K562 (cell line): ENCODE measurements around the gene UQCRH. TPM values are rescaled to one million over a fixed set of nuclear protein-coding genes. Genes with fewer than 3 reads are reported as not detected.
A peak's percentile ranks its signal among the peaks of the same experiment; 100 is the strongest.

Experiments
- ATAC-seq: fragments of 200-7000 bp; cut with Tn5 transposase; 3 replicates; pipeline ENCODE4 v1.9.1; 2020; ENCODE audit warnings: moderate library complexity
- BruUV-seq: library from RNA; stranded (reverse); fragments of 400-500 nt; replicated peaks from 2 replicates; lab custom pipeline; 2021; lab: Mats Ljungman, UMichigan
- CTCF ChIA-PET: fragments of 300-600 bp; formaldehyde crosslinking; extraction: SDS; loops from one replicate; lab custom pipeline; 2021; ENCODE audit warnings: low intra/inter-chr PET ratio; lab: Yijun Ruan, JAX
- POLR2A ChIA-PET: fragments of 300-600, 350-650 bp; sonication (Branson Sonifier 250); formaldehyde crosslinking; extraction: SDS; loops from one replicate; lab custom pipeline; 2021; ENCODE audit warnings: antibody characterized with exemption, inconsistent platforms; lab: Yijun Ruan, JAX
- DNase-seq, 4 experiments: peaks; one replicate each; pipeline versions ENCODE4 v3.0.0 to v3.0.0-alpha.2; 2011 to 2018; ENCODE audit warnings: low spot score in 3 of 4, mixed read lengths in 3 of 4; ENCODE audit errors: extremely low read depth in 1 of 4
- FAIRE-seq: peaks from 2 replicates; lab custom pipeline; 2011; peaks lifted over from hg19 to GRCh38; lab: Jason Lieb, UNC
- H2AFZ ChIP-seq: 2 replicates; pipeline ENCODE4 v1.6.0; 2011; ENCODE audit warnings: low read depth, low read length, control low read depth, inconsistent platforms
- H3K27ac ChIP-seq: fragments of 200-600 bp; 3 replicates; pipeline ENCODE4 v1.8.0; 2011; ENCODE audit warnings: low read depth, mild to moderate bottlenecking, control low read depth, inconsistent platforms, low read length, moderate library complexity, mixed read lengths; ENCODE audit errors: extremely low read depth
- H3K27me3 ChIP-seq, 2 experiments: fragments of 300-600 bp in 1 of 2; 2 replicates in 1 of 2; 3 replicates in 1 of 2; pipeline versions ENCODE4 v1.6.0 to v1.8.0; 2011; ENCODE audit warnings: inconsistent platforms in 2 of 2, low read length in 2 of 2, mild to moderate bottlenecking in 1 of 2, mixed read lengths in 1 of 2, moderate library complexity in 1 of 2; ENCODE audit not compliant: control insufficient read depth in 2 of 2, insufficient read depth in 2 of 2
- H3K36me3 ChIP-seq: fragments of 300-600 bp; 3 replicates; pipeline ENCODE4 v1.8.0; 2011; ENCODE audit warnings: mild to moderate bottlenecking, low read length, inconsistent platforms; ENCODE audit not compliant: control insufficient read depth, insufficient read depth
- H3K4me1 ChIP-seq, 2 experiments: fragments of 200-600 bp in 1 of 2; replicated peaks in 1 of 2; 2 replicates in 1 of 2; 3 replicates in 1 of 2; pipeline versions ENCODE4 v1.5.1 to v1.8.0; 2011; ENCODE audit warnings: inconsistent platforms in 2 of 2, low read length in 2 of 2, mild to moderate bottlenecking in 1 of 2, mixed read lengths in 1 of 2, moderate library complexity in 1 of 2; ENCODE audit not compliant: control insufficient read depth in 2 of 2, insufficient read depth in 2 of 2
- H3K4me2 ChIP-seq: 2 replicates; pipeline ENCODE4 v1.6.1; 2011; ENCODE audit warnings: low read length, control low read depth, inconsistent platforms, mixed read lengths; ENCODE audit not compliant: insufficient read depth
- H3K4me3 ChIP-seq: fragments of 200-600 bp; sonication (generic), shearing (Covaris generic); 2 replicates; pipeline ENCODE4 v1.5.1; 2016; ENCODE audit warnings: control low read depth, inconsistent platforms
- H3K79me2 ChIP-seq: fragments of 200-600 bp; 3 replicates; pipeline ENCODE4 v1.8.0; 2011; ENCODE audit warnings: low read length, inconsistent platforms; ENCODE audit not compliant: control insufficient read depth, insufficient read depth
- H3K9ac ChIP-seq, 2 experiments: 2 replicates each; pipeline versions ENCODE4 v1.6.0 to v1.6.1; 2011; ENCODE audit warnings: low read depth in 2 of 2, low read length in 2 of 2, control low read depth in 1 of 2, inconsistent platforms in 1 of 2, mild to moderate bottlenecking in 1 of 2, mixed read lengths in 1 of 2; ENCODE audit not compliant: insufficient read depth in 1 of 2
- H3K9me1 ChIP-seq: one replicate; pipeline ENCODE4 v1.6.0; 2011; ENCODE audit warnings: inconsistent platforms, mild to moderate bottlenecking, low read length, moderate library complexity; ENCODE audit not compliant: control insufficient read depth, insufficient read depth
- H3K9me3 ChIP-seq: replicated peaks from 2 replicates; pipeline ENCODE4 v1.5.1; 2011; ENCODE audit warnings: low read depth, low read length, inconsistent platforms; ENCODE audit not compliant: control insufficient read depth, insufficient read depth
- H4K20me1 ChIP-seq: replicated peaks from 2 replicates; pipeline ENCODE4 v1.6.1; 2011; ENCODE audit warnings: low read length, inconsistent platforms, mixed read lengths; ENCODE audit not compliant: control insufficient read depth, insufficient read depth
- BCL6 ChIP-seq: fragments of 250-450 bp; sonication (Bioruptor Pico); IDR thresholded peaks from 2 replicates; pipeline ENCODE4 v1.4.0; 2020
- CC2D1A ChIP-seq: fragments of 450-650 bp; IDR thresholded peaks from 2 replicates; pipeline ENCODE4 v1.6.1; 2017; ENCODE audit warnings: mild to moderate bottlenecking
- CREBBP ChIP-seq: IDR thresholded peaks from one replicate; pipeline ENCODE4 v1.6.1; 2012; ENCODE audit warnings: low read depth, mild to moderate bottlenecking, control low read depth, inconsistent platforms, low read length
- FOXO4 ChIP-seq: fragments of 450-650 bp; formaldehyde crosslinking; IDR thresholded peaks from 2 replicates; pipeline ENCODE4 v1.4.0; 2020; ENCODE audit warnings: mild to moderate bottlenecking, moderate library complexity
- KHSRP ChIP-seq: fragments of 450-650 bp; IDR thresholded peaks from 2 replicates; pipeline ENCODE4 v1.6.1; 2017
- LEF1 ChIP-seq: fragments of 450-650 bp; IDR thresholded peaks from 2 replicates; pipeline ENCODE4 v1.6.1; 2016; ENCODE audit warnings: mild to moderate bottlenecking
- MCM2 ChIP-seq: fragments of 450-650 bp; IDR thresholded peaks from 2 replicates; pipeline ENCODE4 v1.6.1; 2017; ENCODE audit warnings: low read depth, mild to moderate bottlenecking
- MCM5 ChIP-seq: fragments of 450-650 bp; IDR thresholded peaks from 2 replicates; pipeline ENCODE4 v1.6.1; 2016; ENCODE audit warnings: low read depth
- POLR2A ChIP-seq: fragments of 450-650 bp; conservative IDR thresholded peaks from 2 replicates; pipeline ENCODE4 v1.6.1; 2016
- POLR2AphosphoS5 ChIP-seq: IDR thresholded peaks from 2 replicates; pipeline ENCODE4 v1.6.1; 2011; ENCODE audit warnings: mild to moderate bottlenecking, low read depth, low read length, moderate library complexity; ENCODE audit not compliant: control insufficient read depth, insufficient read depth
- PYGO2 ChIP-seq: fragments of 450-650 bp; IDR thresholded peaks from 2 replicates; pipeline ENCODE4 v1.6.1; 2016; ENCODE audit warnings: mild to moderate bottlenecking, missing genetic modification characterization, moderate library complexity, missing compliant biosample characterization
- RBM22 ChIP-seq: fragments of 200-400 bp; formaldehyde crosslinking; IDR thresholded peaks from 2 replicates; pipeline ENCODE4 v1.6.1; 2018; ENCODE audit warnings: low read length, low read depth; ENCODE audit not compliant: poor library complexity, severe bottlenecking
- ZBTB7A ChIP-seq: IDR thresholded peaks from 2 replicates; pipeline ENCODE4 v1.6.1; 2011; ENCODE audit warnings: low read depth, mild to moderate bottlenecking, low read length, moderate library complexity, borderline replicate concordance; ENCODE audit not compliant: control insufficient read depth
- ZNF436 ChIP-seq: fragments of 250-450, 450-650 bp; sonication (Bioruptor Pico); formaldehyde crosslinking; IDR thresholded peaks from 2 replicates; pipeline ENCODE4 v1.7.0; 2020; ENCODE audit warnings: mild to moderate bottlenecking
- WGBS: fragments of 100-300 bp; shearing (Covaris generic); methylation state at CpG from one replicate; pipeline ENCODE4 v1.1.6; 2016; ENCODE audit warnings: low coverage, mixed read lengths; ENCODE audit not compliant: insufficient coverage; ENCODE audit errors: missing lambda C conversion rate; 5-methylcytosine and 5-hydroxymethylcytosine counted together
- in situ Hi-C: fragments of 300-500 bp; cut with MboI; formaldehyde crosslinking; loops from 4 replicates; pipeline ENCODE4 v1.15.0; 2018; ENCODE audit warnings: inconsistent platforms, mixed read lengths
- intact Hi-C: fragments of 100-400 bp; cut with micrococcal nuclease; formaldehyde crosslinking; loops from 2 replicates; pipeline ENCODE4 v1.14.2; 2022
- polyA plus RNA-seq, 8 experiments: library from polyadenylated mRNA; depleted of rRNA in 4 of 8; stranded (reverse) in 5 of 8; unstranded in 3 of 8; fragments of >200 nt; fragmentation: Nextera tagmentation in 2 of 8; fragmentation: Illumina TruSeq in 1 of 8; extraction: Ambion mirVana in 2 of 8; extraction: Trizol in 1 of 8; gene quantifications; 2 replicates each; pipeline versions ENCODE4 v1.2.1 to v1.2.3, GENCODE V29; 2011 to 2014; ENCODE audit warnings: inconsistent platforms in 1 of 8, missing spikeins in 1 of 8
- total RNA-seq, 7 experiments: library from RNA; depleted of rRNA in 6 of 7; stranded (reverse); fragments of >200 nt in 6 of 7; fragmentation: Illumina TruSeq in 2 of 7; extraction: Trizol in 2 of 7; gene quantifications; 2 replicates each; pipeline versions ENCODE4 v1.2.1 to v1.2.3, GENCODE V29; 2011 to 2021; ENCODE audit warnings: low replicate concordance in 1 of 7
- TF ChIP-seq, protein P1 (sequence below): fragments of 450-650 bp; formaldehyde crosslinking; IDR thresholded peaks from 2 replicates; pipeline ENCODE4 v1.4.0; 2020; ENCODE audit warnings: mild to moderate bottlenecking
- TF ChIP-seq, protein P2 (sequence below): fragments of 450-650 bp; conservative IDR thresholded peaks from 2 replicates; pipeline ENCODE4 v1.6.1; 2016; ENCODE audit warnings: missing genetic modification characterization, low read depth, mild to moderate bottlenecking, control low read depth, missing compliant biosample characterization

UQCRH gene
- total and polyA plus RNA-seq, 9 of the 15 experiments (the other 6 are each of a cell fraction or from before 2014, with no cell fraction given) = 1,267 to 5,184 (median 2,410) TPM

DNA sequence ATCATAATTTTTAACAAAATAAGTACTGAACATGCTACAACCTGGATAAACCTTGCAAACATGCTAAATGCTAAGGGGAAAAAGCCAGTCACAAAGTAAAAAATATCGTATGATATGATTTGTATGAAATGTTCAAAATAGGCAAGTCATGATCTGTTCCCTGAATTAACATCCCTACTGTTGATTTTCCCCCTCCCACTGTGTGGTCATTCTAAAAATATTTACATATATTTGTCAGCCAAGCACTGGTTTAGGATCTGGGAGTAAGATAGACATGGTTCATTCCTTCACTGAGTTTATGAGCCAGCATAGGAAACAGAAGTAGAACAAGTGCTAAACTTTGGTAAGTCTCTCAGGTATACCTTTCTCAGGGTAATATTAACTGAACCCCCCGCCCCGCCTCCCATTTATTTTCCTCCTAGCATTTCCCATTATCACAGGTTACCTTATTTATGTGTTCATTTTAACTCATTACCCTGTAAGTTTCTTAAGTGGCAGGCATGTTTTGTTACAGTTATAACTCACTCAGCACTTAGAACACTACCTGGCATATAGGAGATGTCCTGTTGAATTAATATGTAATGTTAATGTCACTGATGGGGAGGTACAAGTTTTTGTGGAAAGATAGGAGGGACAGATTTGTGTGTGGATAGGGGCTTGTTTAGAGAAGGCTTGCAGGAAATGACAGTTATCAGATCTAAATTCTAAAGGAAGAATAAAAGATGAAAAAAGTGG lies 12.3 kb downstream of the UQCRH start (continued):
- TF ChIP-seq, protein P1, sequence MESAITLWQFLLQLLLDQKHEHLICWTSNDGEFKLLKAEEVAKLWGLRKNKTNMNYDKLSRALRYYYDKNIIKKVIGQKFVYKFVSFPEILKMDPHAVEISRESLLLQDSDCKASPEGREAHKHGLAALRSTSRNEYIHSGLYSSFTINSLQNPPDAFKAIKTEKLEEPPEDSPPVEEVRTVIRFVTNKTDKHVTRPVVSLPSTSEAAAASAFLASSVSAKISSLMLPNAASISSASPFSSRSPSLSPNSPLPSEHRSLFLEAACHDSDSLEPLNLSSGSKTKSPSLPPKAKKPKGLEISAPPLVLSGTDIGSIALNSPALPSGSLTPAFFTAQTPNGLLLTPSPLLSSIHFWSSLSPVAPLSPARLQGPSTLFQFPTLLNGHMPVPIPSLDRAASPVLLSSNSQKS (CRISPR knock-in tag) = no peak
- peak; percentile 32; the same call in 1 of the 2 replicates for TF ChIP-seq LEF1
- TF ChIP-seq FOXO4 (CRISPR knock-in tag) = no peak

DNA sequence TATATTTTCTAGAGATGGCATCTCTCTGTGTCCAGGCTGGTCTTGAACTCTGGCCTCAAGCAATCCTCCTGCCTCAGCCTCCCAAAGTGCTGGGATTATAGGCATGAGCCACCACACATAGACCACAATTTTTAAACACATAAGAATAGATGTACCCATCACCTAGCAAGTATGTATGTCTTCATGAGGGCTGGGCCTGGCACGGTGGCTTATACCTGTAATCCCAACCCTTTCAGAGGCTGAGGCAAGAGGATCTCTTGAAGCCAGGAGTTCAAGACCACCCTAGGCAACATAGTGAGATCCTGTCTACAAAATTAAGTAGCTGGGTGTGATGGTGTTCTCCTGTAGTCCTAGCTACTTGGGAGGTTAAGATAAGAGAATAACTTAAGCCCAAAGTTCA lies 13.8 kb downstream of the UQCRH start:
- H3K27me3 ChIP-seq = no peaks in the 10 kb centered on the region
- H2AFZ ChIP-seq = no peak overlapping the region
- H3K36me3 ChIP-seq = peaks cover 47% of the 10 kb centered on the region
- no peaks in the 10 kb centered on the region; a peak in 2 of 5 replicates for H3K4me1 ChIP-seq
- DNase-seq (peak in 1 of 4 experiments; percentile 0), ATAC-seq (peak; percentile 3), FAIRE-seq (no peak)
- no peak overlapping the region for H3K4me3 ChIP-seq
- ChIA-PET CTCF (no interaction called here), POLR2A (interaction anchor here (0.7 to 4.7 kb wide), 10 partner anchors 9 to 283 kb away, joined by 3 to 33 read pairs (median 8); partner anchors contain the start of genes LRRC41, NSUN4, RAD54L and UQCRH)
- peaks cover 3% of the 10 kb centered on the region; the same call in 2 of the 3 replicates for H3K79me2 ChIP-seq
- in situ Hi-C loops = no loop called here
- no peaks in the 10 kb centered on the region for H3K9me1 ChIP-seq
- no TSS peak for BruUV-seq
- WGBS = 59% methylated on average over 1 of the region's 1 CpG
- no peak overlapping the region for H3K27ac ChIP-seq
- no peak overlapping the region for H3K4me2 ChIP-seq
- H3K9me3 ChIP-seq = no peaks in the 10 kb centered on the region
- intact Hi-C loops = no loop called here
- H3K9ac ChIP-seq = no peak overlapping the region
- H4K20me1 ChIP-seq = peaks cover 7% of the 10 kb centered on the region; the same call in 1 of the 2 replicates
- no peak for TF ChIP-seq BCL6 (CRISPR knock-in tag)
- TF ChIP-seq, protein P2, sequence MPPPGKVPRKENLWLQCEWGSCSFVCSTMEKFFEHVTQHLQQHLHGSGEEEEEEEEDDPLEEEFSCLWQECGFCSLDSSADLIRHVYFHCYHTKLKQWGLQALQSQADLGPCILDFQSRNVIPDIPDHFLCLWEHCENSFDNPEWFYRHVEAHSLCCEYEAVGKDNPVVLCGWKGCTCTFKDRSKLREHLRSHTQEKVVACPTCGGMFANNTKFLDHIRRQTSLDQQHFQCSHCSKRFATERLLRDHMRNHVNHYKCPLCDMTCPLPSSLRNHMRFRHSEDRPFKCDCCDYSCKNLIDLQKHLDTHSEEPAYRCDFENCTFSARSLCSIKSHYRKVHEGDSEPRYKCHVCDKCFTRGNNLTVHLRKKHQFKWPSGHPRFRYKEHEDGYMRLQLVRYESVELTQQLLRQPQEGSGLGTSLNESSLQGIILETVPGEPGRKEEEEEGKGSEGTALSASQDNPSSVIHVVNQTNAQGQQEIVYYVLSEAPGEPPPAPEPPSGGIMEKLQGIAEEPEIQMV (tag) = no peak
- TF ChIP-seq KHSRP = no peak
- no peak for TF ChIP-seq ZBTB7A
- TF ChIP-seq MCM5 = no peak
- no peak for TF ChIP-seq MCM2
- peak; percentile 58; the same call in 1 of the 2 replicates for TF ChIP-seq POLR2A
- TF ChIP-seq ZNF436 (CRISPR knock-in tag) = 0 out of 2 replicates have a peak, but pooled peaks have one; percentile 33
- no peak for TF ChIP-seq CREBBP
- peak; percentile 45; the same call in 1 of the 2 replicates for TF ChIP-seq POLR2AphosphoS5
- TF ChIP-seq PYGO2 (tag) = no peak
- TF ChIP-seq CC2D1A = no peak
- peak; percentile 36 for TF ChIP-seq RBM22
